Measurements from ENCODE around the gene CLEC4C. TPM values are rescaled to one million over a fixed set of nuclear protein-coding genes. Genes with fewer than 3 reads are reported as not detected.

CLEC4C gene
- total RNA-seq, 1 donor from 2014 or later: not detected

- Histone ChIP-seq H3K36me3 (ENCODE audit: control insufficient read depth, insufficient read depth, low read length) (no peaks in the 10 kb centered on the region), H3K4me3 (ENCODE audit: low read depth, low read length) (no peak within 1 kb of the TSS), H3K27me3 (ENCODE audit: control insufficient read depth, insufficient read depth, low read length) (no peaks in the 10 kb centered on the region)
- no peak for DNase-seq (ENCODE audit: low read depth)
- TF ChIP-seq CTCF (IDR thresholded peaks at IDR 0.05; ENCODE audit: insufficient read depth, low read length, poor library complexity, severe bottlenecking): no peak
Observed at GRCh38 chr12:7711133-7711532, 36.0 kb downstream of the CLEC4C start, which contains the start of gene DPPA3. TSS of gene DPPA3 (plus strand) at chr12:7711433. CDS start at chr12:7711571, 138 bp downstream.

GRCh38 chr12:7709969-7710675 lies 37.1 kb downstream of the CLEC4C start:
- DNase-seq (ENCODE audit: low read depth): no peak
- Histone ChIP-seq H3K27me3 (ENCODE audit: control insufficient read depth, insufficient read depth, low read length) (no peaks in the 10 kb centered on the region), H3K36me3 (ENCODE audit: control insufficient read depth, insufficient read depth, low read length) (no peaks in the 10 kb centered on the region), H3K4me3 (ENCODE audit: low read depth, low read length) (no peak overlapping the region)
- TF ChIP-seq CTCF (IDR thresholded peaks at IDR 0.05; ENCODE audit: insufficient read depth, low read length, poor library complexity, severe bottlenecking): no peak

GRCh38 chr12:7705846-7706245 lies 41.3 kb downstream of the CLEC4C start:
- no peak for TF ChIP-seq CTCF (IDR thresholded peaks at IDR 0.05; ENCODE audit: insufficient read depth, low read length, poor library complexity, severe bottlenecking)
- no peak overlapping the region for H3K4me3 ChIP-seq (ENCODE audit: low read depth, low read length)
- DNase-seq (ENCODE audit: low read depth): no peak
- no peaks in the 10 kb centered on the region for H3K27me3 ChIP-seq (ENCODE audit: control insufficient read depth, insufficient read depth, low read length)
- H3K36me3 ChIP-seq (ENCODE audit: control insufficient read depth, insufficient read depth, low read length): no peaks in the 10 kb centered on the region

GRCh38 chr12:7695566-7696197 lies 51.5 kb downstream of the CLEC4C start, which contains the start of gene GDF3:
TSS of gene GDF3 (minus strand) at chr12:7695775. CDS start at chr12:7695728, 47 bp downstream.
- no peak for DNase-seq (ENCODE audit: low read depth)
- Histone ChIP-seq H3K4me3 (ENCODE audit: low read depth, low read length) (no peak within 1 kb of the TSS), H3K27me3 (ENCODE audit: control insufficient read depth, insufficient read depth, low read length) (no peaks in the 10 kb centered on the region), H3K36me3 (ENCODE audit: control insufficient read depth, insufficient read depth, low read length) (no peaks in the 10 kb centered on the region)
- TF ChIP-seq CTCF (IDR thresholded peaks at IDR 0.05; ENCODE audit: insufficient read depth, low read length, poor library complexity, severe bottlenecking): no peak

- Histone ChIP-seq H3K27me3 (ENCODE audit: control insufficient read depth, insufficient read depth, low read length) (no peaks in the 10 kb centered on the region), H3K36me3 (ENCODE audit: control insufficient read depth, insufficient read depth, low read length) (no peaks in the 10 kb centered on the region), H3K4me3 (ENCODE audit: low read depth, low read length) (no peak overlapping the region)
- TF ChIP-seq CTCF (IDR thresholded peaks at IDR 0.05; ENCODE audit: insufficient read depth, low read length, poor library complexity, severe bottlenecking): no peak
- DNase-seq (ENCODE audit: low read depth): no peak
Observed at GRCh38 chr12:7695237-7695560, 52.0 kb downstream of the CLEC4C start.
